HG03064 (cell line): ENCODE results near the gene ASTN2.

Source experiments
- ATAC-seq: cut with Tn5 transposase; IDR thresholded peaks from one replicate; pipeline ENCODE4 v1.9.1; 2021; ENCODE audit warnings: low read depth; ENCODE audit not compliant: unreplicated experiment

ASTN2 gene

DNA sequence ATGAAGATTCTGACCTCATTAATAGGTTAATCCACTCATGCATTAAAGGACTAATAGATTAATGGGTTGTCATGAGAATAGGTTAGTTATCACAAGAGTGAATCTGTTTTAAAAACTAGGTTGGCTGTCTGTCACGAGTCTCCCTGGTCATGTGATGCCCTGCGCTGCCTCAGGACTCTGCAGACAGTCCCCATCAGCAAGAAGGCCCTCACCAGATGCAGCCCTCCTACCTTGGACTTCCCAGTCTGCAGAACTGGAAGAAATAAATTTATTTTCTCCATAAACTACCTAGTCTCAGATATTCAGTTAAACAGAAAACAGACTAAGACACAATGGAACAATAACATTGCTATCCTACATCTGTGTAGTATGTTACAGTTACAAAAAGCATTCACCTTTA is 227.4 kb downstream of the ASTN2 start:
- ATAC-seq: no peak

- no peak for ATAC-seq
Observed at GRCh38 chr9:117184173-117184572, 230.7 kb downstream of the ASTN2 start.

DNA sequence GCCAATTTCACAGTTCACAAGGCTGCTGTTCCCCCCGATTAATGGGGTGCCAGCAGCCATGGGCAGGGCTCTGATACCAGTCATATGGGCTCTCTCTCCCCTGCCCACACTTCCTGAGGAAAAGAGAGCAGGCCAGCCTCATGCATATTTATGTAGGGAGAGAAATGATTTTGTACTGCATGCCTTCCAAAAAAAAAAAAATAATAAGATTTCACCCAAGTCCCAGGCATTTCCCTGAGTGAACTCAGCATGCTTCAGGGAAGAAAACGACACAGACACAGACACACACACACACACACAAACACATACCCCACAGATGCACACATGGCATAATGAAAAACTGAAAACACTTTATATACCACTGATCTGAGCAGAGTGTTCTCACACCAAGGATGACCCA is 232.8 kb downstream of the ASTN2 start:
- no peak for ATAC-seq

DNA sequence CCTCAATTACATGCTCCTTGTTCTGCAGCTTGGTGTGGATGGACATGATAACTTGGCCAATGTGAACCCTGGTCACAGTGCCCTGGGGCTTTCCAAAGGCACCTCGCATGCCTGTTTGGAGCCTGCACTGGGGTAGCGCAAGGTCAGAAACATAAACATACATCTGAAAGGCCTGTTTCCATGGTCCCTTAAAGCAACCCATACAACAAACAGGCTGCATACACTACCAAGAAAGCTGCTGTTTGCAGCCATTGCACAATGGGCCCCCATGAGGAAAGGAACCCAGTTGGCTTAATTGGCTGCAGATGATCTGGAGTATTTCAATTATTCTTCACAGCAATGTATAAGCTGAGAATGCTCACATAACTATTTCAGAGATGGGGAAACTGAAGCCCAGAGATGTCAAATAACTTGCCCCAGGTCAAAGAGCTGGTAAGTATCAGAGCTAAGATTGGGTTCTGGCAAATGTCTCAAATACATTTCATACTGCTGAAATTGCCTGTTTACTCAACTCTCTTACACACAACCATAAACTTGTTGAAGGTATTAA is 233.9 kb downstream of the ASTN2 start:
- no peak for ATAC-seq

DNA sequence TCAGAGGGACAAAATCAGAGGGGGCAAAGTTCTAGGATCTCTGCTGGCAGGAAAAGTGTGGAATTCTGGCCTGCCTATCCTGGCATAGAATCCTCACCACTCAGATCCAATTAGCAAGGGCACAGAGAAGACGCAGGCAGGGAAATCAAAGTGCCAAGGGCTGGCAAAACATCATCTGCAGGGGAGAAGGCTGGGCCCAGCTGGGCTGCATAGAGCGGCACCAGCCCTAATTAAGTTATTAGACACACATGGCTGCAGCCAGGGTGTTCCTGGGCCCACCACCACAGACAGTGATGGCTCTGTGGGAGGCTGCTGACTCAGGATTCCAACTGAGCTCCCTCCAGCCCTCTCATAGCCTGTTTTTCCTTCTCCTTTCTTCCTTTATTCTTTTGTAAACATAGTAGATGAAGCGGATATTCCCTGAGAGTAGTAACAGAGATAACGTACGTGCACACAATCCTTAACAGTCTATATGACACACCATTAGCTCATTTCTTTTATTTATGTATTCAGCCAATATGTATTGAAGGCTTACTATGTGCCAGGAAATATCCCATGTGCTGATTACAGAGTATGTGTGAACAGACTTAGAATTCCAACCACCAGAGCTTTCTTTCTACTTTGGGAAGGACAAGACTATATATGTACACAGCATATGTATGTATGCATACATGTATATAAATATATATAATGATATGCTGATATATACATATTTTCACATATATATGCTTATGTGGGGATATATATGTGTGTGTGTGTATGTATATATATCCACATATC is 236.1 kb downstream of the ASTN2 start:
- ATAC-seq: no peak

DNA sequence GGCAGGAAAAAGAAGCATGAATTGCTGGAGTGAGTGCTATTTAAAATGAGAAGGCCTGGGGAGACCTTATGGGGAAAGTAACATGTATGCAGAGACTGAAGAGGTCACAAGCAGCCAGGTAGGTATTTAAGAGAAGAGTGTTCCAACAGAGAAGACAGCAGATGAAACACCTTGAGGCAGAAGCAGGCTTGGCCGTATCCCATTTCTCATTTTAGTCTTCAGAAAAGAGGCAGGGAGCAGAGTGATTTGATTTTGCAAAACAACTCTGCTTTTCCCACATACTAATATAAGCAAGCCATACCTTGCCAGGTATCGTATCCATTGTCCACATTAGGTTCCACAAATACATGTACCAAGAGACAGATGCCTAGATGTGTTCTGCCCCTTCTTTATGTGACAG is 244.3 kb downstream of the ASTN2 start:
- ATAC-seq: no peak

GRCh38 chr9:117169089-117169621 is 245.7 kb downstream of the ASTN2 start:
- no peak for ATAC-seq

GRCh38 chr9:117164512-117164911 is 250.3 kb downstream of the ASTN2 start:
- ATAC-seq: no peak

DNA sequence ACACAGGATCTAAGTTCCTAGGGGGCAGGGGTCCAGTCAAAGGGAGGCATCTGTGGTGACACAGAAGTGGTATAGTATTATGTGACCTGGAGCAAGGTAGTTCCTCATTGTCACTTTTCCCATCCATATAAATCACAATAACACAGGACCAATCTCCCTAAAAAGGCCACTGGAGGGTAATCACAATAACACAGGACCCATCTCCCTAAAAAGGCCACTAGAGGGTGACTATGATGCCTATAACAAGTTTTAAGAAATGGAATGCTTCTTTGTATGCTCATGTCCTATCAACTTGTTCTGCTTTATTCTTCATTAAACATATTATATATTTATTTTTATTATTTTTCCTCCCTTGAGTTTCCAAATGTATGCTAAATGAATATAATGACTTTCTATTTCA is 254.6 kb downstream of the ASTN2 start:
- no peak for ATAC-seq

DNA sequence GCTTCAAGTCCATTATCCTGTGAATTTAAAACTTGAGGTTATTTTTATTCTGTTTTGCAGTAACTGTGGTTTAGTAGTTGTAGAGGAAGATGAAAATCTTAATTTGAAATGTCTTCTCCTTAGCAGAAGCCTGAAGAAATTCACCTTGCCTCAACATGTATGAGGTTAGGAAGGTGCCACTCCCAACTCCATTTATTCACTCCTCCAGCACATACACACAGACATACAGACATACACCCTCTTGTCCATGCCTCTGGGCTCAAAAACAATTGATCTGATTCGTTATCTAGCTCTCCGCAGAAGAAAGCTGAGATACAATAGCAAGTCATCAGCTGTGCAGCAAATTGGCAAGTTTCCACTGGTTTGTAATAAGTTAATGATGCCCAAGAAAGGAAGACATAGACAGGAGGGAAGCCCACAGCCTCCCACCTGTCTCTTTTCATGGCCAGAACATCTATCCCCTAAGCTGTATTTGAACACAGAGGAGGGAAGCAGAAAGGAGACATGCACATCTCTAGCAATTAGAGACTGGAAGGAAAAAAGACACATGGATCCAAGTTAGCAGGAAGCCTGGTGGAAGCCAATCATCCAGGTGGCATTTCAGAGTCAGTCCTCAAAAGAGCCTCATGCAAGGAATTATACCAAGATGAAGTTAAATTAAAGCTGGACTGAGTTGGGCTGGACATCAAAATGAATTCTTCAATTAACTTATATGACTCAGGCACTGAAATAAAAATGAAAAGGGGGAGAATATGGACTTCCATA is 257.9 kb downstream of the ASTN2 start:
- ATAC-seq: no peak

GRCh38 chr9:117156144-117156688 is 258.6 kb downstream of the ASTN2 start:
- ATAC-seq: no peak

- ATAC-seq: no peak
Observed at GRCh38 chr9:117153021-117153420, 261.8 kb downstream of the ASTN2 start.

GRCh38 chr9:117151716-117152115 is 263.1 kb downstream of the ASTN2 start:
- no peak for ATAC-seq

- ATAC-seq: no peak
Observed at GRCh38 chr9:117149996-117150395, 264.9 kb downstream of the ASTN2 start.

GRCh38 chr9:117145811-117146490 is 268.9 kb downstream of the ASTN2 start:
- no peak for ATAC-seq

- no peak for ATAC-seq
Observed at GRCh38 chr9:117145081-117145480, 269.8 kb downstream of the ASTN2 start.

DNA sequence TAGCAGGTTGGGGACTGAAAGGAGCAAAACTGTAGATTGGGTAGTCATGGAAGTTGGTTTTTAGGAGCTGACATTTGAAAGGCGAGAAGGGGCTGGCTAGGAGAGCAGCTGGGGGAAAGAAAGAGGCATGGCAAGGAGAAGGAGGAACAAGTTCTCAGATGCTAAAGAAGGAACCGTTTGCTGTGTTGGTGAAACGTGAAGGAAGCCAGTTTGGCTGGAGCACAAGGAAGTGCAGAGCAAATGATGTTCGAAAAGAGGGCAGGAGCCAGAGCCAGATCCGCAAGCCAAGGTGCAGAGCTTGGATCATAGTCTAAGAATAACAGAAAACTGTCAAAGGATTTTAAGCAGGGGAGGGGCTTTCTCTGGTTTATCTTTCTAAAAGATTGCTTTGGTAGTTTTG is 276.6 kb downstream of the ASTN2 start:
- ATAC-seq: no peak

GRCh38 chr9:117136461-117136860 is 278.4 kb downstream of the ASTN2 start:
- ATAC-seq: no peak

- no peak for ATAC-seq
Observed at GRCh38 chr9:117135501-117136098, 279.3 kb downstream of the ASTN2 start.

DNA sequence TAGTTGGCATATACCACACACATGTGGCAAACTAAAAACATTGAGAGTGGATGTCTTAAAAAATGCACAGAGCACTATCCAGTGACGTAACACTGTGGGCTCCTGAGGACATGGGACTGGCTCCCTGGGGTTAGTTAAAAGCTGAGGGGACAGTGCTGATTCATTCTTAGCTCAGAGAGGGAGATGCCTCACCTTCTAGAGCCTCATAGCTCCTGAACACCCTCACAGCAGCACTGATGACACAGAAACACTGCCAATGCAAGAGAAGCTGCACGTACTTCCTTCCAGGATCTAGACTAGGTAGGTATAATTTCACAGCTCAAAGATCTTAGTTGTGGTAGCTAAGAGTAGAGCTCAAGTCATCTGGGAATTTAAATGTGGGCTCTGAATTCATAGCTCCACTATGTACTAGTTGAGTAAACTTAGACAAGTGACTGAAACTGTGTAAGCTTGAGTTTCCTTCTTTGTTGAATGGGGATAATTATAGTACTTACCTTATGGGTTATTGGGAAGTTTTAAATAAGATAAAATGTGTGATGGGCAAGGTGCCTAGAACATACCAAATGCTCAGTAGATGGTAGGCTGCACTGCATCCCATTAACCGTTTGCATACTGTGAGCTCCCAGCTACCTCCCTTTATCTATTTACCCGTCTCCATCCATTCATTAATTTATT is 279.9 kb downstream of the ASTN2 start:
- no peak for ATAC-seq
